Measurements from ENCODE around the gene GCH1. TPM values are rescaled to one million over a fixed set of nuclear protein-coding genes. Genes with fewer than 3 reads are reported as not detected.
A peak's percentile ranks its signal among the peaks of the same experiment; 100 is the strongest.

The GCH1 gene
- total and polyA plus RNA-seq, 4 donors = 1.3 to 10.4 (median 6.7) TPM

DNA sequence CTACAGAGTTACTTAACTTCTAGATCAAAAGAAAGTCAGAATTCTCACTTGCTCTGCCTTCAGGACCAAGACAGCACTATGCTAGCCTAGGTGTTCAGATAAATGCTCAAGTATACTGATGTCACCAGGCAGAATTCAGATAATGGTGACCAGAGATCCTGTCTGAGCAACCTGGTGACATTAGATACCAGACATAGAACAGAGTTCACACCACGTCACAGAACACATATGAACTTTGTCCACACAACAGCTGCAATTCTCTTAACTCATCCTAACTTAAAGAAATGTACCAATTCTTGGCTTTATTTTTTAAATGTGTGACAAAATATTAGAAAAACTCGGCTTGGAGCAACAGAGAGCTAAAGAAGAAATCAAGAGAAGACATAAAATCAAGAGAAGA, 58.1 kb downstream of the GCH1 start:
- Histone ChIP-seq H3K27me3 (ENCODE audit: control insufficient read depth in 1 of 2, insufficient read depth in 2 of 2, low read length in 1 of 2) (no peaks in the 10 kb centered on the region), H3K4me1 (ENCODE audit: control insufficient read depth in 1 of 2, insufficient read depth in 2 of 2, low read length in 2 of 2) (peaks cover 6 to 7% of the 10 kb centered on the region in 2 donors), H3K4me3 (ENCODE audit: low read length in 2 of 2) (no peak overlapping the region), H3K36me3 (ENCODE audit: control insufficient read depth in 1 of 2, insufficient read depth in 2 of 2, low read length in 1 of 2) (no peaks in the 10 kb centered on the region), H3K27ac (ENCODE audit: low read depth in 1 of 2, low read length in 2 of 2) (no peak overlapping the region), H3K9me3 (ENCODE audit: control insufficient read depth, low read length) (no peaks in the 10 kb centered on the region)
- no peak for DNase-seq
- no peak for ATAC-seq (ENCODE audit: low FRiP score)
- intact Hi-C loops (cut with DNase I) = no loop called here
- 91 to 92% methylated on average over 2 of the region's 2 CpGs for WGBS, 2 donors

GRCh38 chr14:54840798-54841197, 61.8 kb downstream of the GCH1 start:
- no peaks in the 10 kb centered on the region for H3K27me3 ChIP-seq (ENCODE audit: control insufficient read depth in 1 of 2, insufficient read depth in 2 of 2, low read length in 1 of 2)
- 99 to 100% methylated on average over 1 of the region's 1 CpG for WGBS, 2 donors
- no peaks in the 10 kb centered on the region for H3K36me3 ChIP-seq (ENCODE audit: control insufficient read depth in 1 of 2, insufficient read depth in 2 of 2, low read length in 1 of 2)
- no peak overlapping the region for H3K27ac ChIP-seq (ENCODE audit: low read depth in 1 of 2, low read length in 2 of 2)
- peaks cover 6 to 7% of the 10 kb centered on the region in 2 donors for H3K4me1 ChIP-seq (ENCODE audit: control insufficient read depth in 1 of 2, insufficient read depth in 2 of 2, low read length in 2 of 2)
- no peak overlapping the region for H3K4me3 ChIP-seq (ENCODE audit: low read length in 2 of 2)
- intact Hi-C loops (cut with DNase I) = no loop called here
- ATAC-seq (ENCODE audit: low FRiP score) (no peak), DNase-seq (no peak)
- no peaks in the 10 kb centered on the region for H3K9me3 ChIP-seq (ENCODE audit: control insufficient read depth, low read length)

- intact Hi-C loops (cut with DNase I) = no loop called here
- peak overlapping the region in 1 of 2 donors; percentile 73 for H3K27ac ChIP-seq (ENCODE audit: low read depth in 1 of 2, low read length in 2 of 2)
- no peak overlapping the region for H3K4me3 ChIP-seq (ENCODE audit: low read length in 2 of 2)
- peaks cover 6 to 7% of the 10 kb centered on the region in 2 donors for H3K4me1 ChIP-seq (ENCODE audit: control insufficient read depth in 1 of 2, insufficient read depth in 2 of 2, low read length in 2 of 2)
- no peaks in the 10 kb centered on the region for H3K27me3 ChIP-seq (ENCODE audit: control insufficient read depth in 1 of 2, insufficient read depth in 2 of 2, low read length in 1 of 2)
- DNase-seq = no peak
- no peaks in the 10 kb centered on the region for H3K9me3 ChIP-seq (ENCODE audit: control insufficient read depth, low read length)
- H3K36me3 ChIP-seq (ENCODE audit: control insufficient read depth in 1 of 2, insufficient read depth in 2 of 2, low read length in 1 of 2) = no peaks in the 10 kb centered on the region
- WGBS, 2 donors = 39 to 45% methylated on average over 3 of the region's 3 CpGs
- peak; percentile 24 for ATAC-seq (ENCODE audit: low FRiP score)
Measured at GRCh38 chr14:54840336-54840735, 62.3 kb downstream of the GCH1 start.

GRCh38 chr14:54839701-54840119, 62.9 kb downstream of the GCH1 start:
- DNase-seq = no peak
- intact Hi-C loops (cut with DNase I) = no loop called here

DNA sequence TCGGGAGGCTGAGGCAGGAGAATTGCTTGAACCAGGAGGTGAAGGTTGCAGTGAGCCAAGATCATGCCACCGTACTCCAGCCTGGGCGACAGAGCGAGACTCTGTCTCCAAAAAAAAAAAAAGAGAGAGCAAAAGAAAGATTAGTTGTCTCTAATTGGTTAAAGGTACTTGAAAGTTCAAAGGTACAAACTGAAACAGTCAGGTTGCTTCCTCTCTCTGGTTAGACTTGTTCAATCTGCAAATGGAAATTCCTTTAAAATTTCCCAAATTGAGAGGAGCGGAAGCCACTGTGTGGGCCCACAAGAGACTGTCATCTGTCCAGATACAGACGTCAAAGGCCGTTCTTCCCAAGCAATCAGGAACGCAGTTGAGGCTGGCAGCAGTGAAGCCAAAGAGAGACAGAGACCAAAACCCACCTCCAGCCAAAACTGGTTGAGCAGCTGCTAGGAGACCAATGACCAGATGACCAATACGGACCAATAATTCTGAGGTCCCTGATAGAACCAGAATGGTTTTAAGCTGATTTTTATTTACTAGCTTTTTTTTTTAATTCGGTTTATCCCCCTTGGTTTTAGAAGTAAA, 63.6 kb downstream of the GCH1 start:
- WGBS, 2 donors = 95 to 97% methylated on average over 10 of the region's 10 CpGs
- peaks cover 5 to 6% of the 10 kb centered on the region in 2 donors for H3K4me1 ChIP-seq (ENCODE audit: control insufficient read depth in 1 of 2, insufficient read depth in 2 of 2, low read length in 2 of 2)
- no peaks in the 10 kb centered on the region for H3K9me3 ChIP-seq (ENCODE audit: control insufficient read depth, low read length)
- no peak overlapping the region for H3K27ac ChIP-seq (ENCODE audit: low read depth in 1 of 2, low read length in 2 of 2)
- H3K27me3 ChIP-seq (ENCODE audit: control insufficient read depth in 1 of 2, insufficient read depth in 2 of 2, low read length in 1 of 2) = no peaks in the 10 kb centered on the region
- no peak overlapping the region for H3K4me3 ChIP-seq (ENCODE audit: low read length in 2 of 2)
- ATAC-seq (ENCODE audit: low FRiP score) (no peak), DNase-seq (no peak)
- intact Hi-C loops (cut with DNase I) = no loop called here
- H3K36me3 ChIP-seq (ENCODE audit: control insufficient read depth in 1 of 2, insufficient read depth in 2 of 2, low read length in 1 of 2) = no peaks in the 10 kb centered on the region

More at GRCh38 chr14:54839701-54840119, 62.9 kb downstream of the GCH1 start:
- Histone ChIP-seq H3K27me3 (ENCODE audit: control insufficient read depth in 1 of 2, insufficient read depth in 2 of 2, low read length in 1 of 2) (no peaks in the 10 kb centered on the region), H3K4me1 (ENCODE audit: control insufficient read depth in 1 of 2, insufficient read depth in 2 of 2, low read length in 2 of 2) (peaks cover 6 to 7% of the 10 kb centered on the region in 2 donors), H3K27ac (ENCODE audit: low read depth in 1 of 2, low read length in 2 of 2) (peak overlapping the region in 1 of 2 donors; percentile 59), H3K36me3 (ENCODE audit: control insufficient read depth in 1 of 2, insufficient read depth in 2 of 2, low read length in 1 of 2) (no peaks in the 10 kb centered on the region), H3K4me3 (ENCODE audit: low read length in 2 of 2) (no peak overlapping the region), H3K9me3 (ENCODE audit: control insufficient read depth, low read length) (no peaks in the 10 kb centered on the region)
- ATAC-seq (ENCODE audit: low FRiP score) = peak; percentile 60
- 25 to 27% methylated on average over 3 of the region's 3 CpGs for WGBS, 2 donors

DNA sequence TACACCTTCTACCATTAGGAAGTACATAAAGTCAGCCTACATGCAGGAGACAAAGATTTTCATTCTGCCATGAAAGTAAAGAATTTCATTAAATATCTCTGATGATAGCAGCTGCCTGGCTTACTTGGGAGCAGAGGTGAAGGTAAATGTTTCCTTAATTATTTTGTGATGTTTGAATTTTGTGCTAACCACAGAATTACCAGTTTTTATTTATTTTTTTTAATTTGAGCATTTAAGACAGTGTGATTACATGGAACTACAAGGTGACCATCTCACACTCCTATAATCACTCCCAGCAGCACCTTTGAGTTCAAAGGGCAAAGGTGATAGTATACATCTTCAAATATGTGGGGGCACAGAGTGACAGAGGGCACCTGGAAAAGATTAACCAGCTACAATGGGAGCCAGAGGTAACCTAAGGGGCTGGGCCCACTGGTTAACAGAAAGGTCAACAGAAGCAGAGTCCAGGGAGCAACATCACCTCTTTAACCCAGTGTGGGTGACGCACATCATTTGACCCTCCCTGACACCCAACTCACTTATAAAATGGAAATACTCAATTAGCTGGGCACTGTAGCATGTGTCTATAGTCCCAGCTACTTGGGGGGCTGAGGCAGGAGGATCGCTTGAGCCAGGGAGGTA, 65.0 kb downstream of the GCH1 start:
- no peak for ATAC-seq (ENCODE audit: low FRiP score)
- Histone ChIP-seq H3K4me1 (ENCODE audit: control insufficient read depth in 1 of 2, insufficient read depth in 2 of 2, low read length in 2 of 2) (peaks cover 4% of the 10 kb centered on the region in 2 donors), H3K4me3 (ENCODE audit: low read length in 2 of 2) (no peak overlapping the region), H3K27ac (ENCODE audit: low read depth in 1 of 2, low read length in 2 of 2) (no peak overlapping the region), H3K27me3 (ENCODE audit: control insufficient read depth in 1 of 2, insufficient read depth in 2 of 2, low read length in 1 of 2) (no peaks in the 10 kb centered on the region), H3K36me3 (ENCODE audit: control insufficient read depth in 1 of 2, insufficient read depth in 2 of 2, low read length in 1 of 2) (no peaks in the 10 kb centered on the region), H3K9me3 (ENCODE audit: control insufficient read depth, low read length) (no peaks in the 10 kb centered on the region)
- no peak for DNase-seq
- 93 to 99% methylated on average over 2 of the region's 2 CpGs for WGBS, 2 donors
- intact Hi-C loops (cut with DNase I) = no loop called here

DNA sequence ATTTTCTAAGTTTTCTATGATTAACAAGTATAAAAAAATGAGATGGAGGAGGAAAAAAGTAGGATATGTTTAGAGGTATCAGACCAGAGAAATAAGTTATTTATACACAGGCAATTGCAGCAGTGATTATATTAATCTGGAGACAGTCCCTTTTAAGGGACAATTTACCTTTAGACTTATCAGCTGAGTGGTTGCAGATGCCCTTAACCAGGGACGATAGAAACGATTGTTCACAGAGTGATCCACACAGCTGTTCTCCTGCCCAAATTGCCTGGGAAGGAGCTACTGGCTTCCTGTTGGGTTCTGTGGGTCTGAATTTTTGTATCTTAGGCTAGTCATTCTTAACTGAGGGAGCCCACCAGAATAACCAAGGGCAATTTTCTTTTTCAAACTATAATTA, 66.4 kb downstream of the GCH1 start:
- ATAC-seq (ENCODE audit: low FRiP score) (no peak), DNase-seq (no peak)
- intact Hi-C loops (cut with DNase I) = no loop called here
- Histone ChIP-seq H3K9me3 (ENCODE audit: control insufficient read depth, low read length) (peaks cover 2% of the 10 kb centered on the region), H3K36me3 (ENCODE audit: control insufficient read depth in 1 of 2, insufficient read depth in 2 of 2, low read length in 1 of 2) (no peaks in the 10 kb centered on the region), H3K27ac (ENCODE audit: low read depth in 1 of 2, low read length in 2 of 2) (no peak overlapping the region), H3K27me3 (ENCODE audit: control insufficient read depth in 1 of 2, insufficient read depth in 2 of 2, low read length in 1 of 2) (no peaks in the 10 kb centered on the region), H3K4me3 (ENCODE audit: low read length in 2 of 2) (no peak overlapping the region), H3K4me1 (ENCODE audit: control insufficient read depth in 1 of 2, insufficient read depth in 2 of 2, low read length in 2 of 2) (peaks cover 3 to 4% of the 10 kb centered on the region in 2 donors)
- WGBS, 2 donors = 72 to 79% methylated on average over 2 of the region's 2 CpGs

DNA sequence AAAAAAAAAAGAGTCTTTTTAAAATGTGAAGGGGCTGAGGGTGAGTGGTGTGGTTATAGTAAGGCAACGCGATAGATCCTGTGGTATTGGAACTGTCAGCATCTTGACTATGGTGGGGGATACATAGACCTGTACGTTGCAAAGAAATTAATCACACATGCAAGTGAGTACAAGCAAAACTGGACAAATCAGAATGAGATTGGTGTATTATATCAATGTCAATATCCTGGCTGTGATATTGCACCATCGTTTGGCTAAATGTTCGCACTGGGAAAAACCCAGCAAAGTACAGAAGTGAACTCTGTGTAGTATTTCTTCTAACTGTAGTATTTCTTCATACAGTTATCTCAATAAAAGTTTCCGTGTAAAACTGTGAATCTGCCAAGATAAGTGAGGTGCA, 67.9 kb downstream of the GCH1 start:
- peaks cover 2% of the 10 kb centered on the region for H3K9me3 ChIP-seq (ENCODE audit: control insufficient read depth, low read length)
- H3K4me1 ChIP-seq (ENCODE audit: control insufficient read depth in 1 of 2, insufficient read depth in 2 of 2, low read length in 2 of 2) = peaks cover 0 to 2% of the 10 kb centered on the region in 2 donors
- no peak overlapping the region for H3K27ac ChIP-seq (ENCODE audit: low read depth in 1 of 2, low read length in 2 of 2)
- H3K36me3 ChIP-seq (ENCODE audit: control insufficient read depth in 1 of 2, insufficient read depth in 2 of 2, low read length in 1 of 2) = no peaks in the 10 kb centered on the region
- WGBS, 2 donors = 86 to 91% methylated on average over 6 of the region's 6 CpGs
- H3K27me3 ChIP-seq (ENCODE audit: control insufficient read depth in 1 of 2, insufficient read depth in 2 of 2, low read length in 1 of 2) = no peaks in the 10 kb centered on the region
- intact Hi-C loops (cut with DNase I) = no loop called here
- no peak for DNase-seq
- no peak overlapping the region for H3K4me3 ChIP-seq (ENCODE audit: low read length in 2 of 2)
- no peak for ATAC-seq (ENCODE audit: low FRiP score)

DNA sequence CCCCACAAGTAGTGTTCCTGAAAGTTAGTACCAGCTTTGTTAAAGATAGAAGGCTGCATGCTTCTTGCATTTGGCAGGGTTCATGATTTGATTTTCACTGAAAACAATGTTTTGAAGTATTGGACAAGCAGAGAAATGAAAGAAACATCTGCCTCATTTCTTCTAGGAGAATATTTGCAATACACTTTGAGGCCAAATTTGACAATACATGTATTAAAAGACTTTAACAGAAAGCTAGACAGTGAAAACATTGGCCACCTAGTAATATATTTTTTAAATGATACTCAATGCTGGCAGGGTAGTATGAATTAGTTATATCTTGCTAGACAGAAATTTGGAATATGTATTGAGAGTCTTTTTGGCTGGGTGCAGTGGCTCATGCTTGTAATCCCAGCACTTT, 68.5 kb downstream of the GCH1 start:
- peaks cover 2% of the 10 kb centered on the region for H3K9me3 ChIP-seq (ENCODE audit: control insufficient read depth, low read length)
- H3K27ac ChIP-seq (ENCODE audit: low read depth in 1 of 2, low read length in 2 of 2) = no peak overlapping the region
- no peaks in the 10 kb centered on the region for H3K4me1 ChIP-seq (ENCODE audit: control insufficient read depth in 1 of 2, insufficient read depth in 2 of 2, low read length in 2 of 2)
- no peaks in the 10 kb centered on the region for H3K27me3 ChIP-seq (ENCODE audit: control insufficient read depth in 1 of 2, insufficient read depth in 2 of 2, low read length in 1 of 2)
- no peak overlapping the region for H3K4me3 ChIP-seq (ENCODE audit: low read length in 2 of 2)
- DNase-seq (no peak), ATAC-seq (ENCODE audit: low FRiP score) (no peak)
- H3K36me3 ChIP-seq (ENCODE audit: control insufficient read depth in 1 of 2, insufficient read depth in 2 of 2, low read length in 1 of 2) = no peaks in the 10 kb centered on the region
- intact Hi-C loops (cut with DNase I) = no loop called here
